GM12878 (cell line): Measurements from ENCODE around the gene GNPNAT1. TPM values are rescaled to one million over a fixed set of nuclear protein-coding genes. Genes with fewer than 3 reads are reported as not detected.

Source experiments
- ATAC-seq: fragments of 200-7000 bp; cut with Tn5 transposase; 3 replicates; pipeline ENCODE4 v1.9.1; 2020; ENCODE audit warnings: mild to moderate bottlenecking, moderate library complexity
- BruUV-seq: library from RNA; stranded (reverse); fragments of 400-500 nt; replicated peaks from 2 replicates; lab custom pipeline; 2021; lab: Mats Ljungman, UMichigan
- CTCF ChIA-PET: fragments of 300-600 bp; sonication (Branson Sonifier 250); formaldehyde crosslinking; extraction: SDS; loops from one replicate; lab custom pipeline; 2021; ENCODE audit warnings: inconsistent platforms; lab: Yijun Ruan, JAX
- POLR2A ChIA-PET: fragments of 350-600 bp; formaldehyde crosslinking; extraction: SDS; loops from one replicate; lab custom pipeline; 2021; ENCODE audit warnings: inconsistent platforms; lab: Charles Lee
- RAD21 ChIA-PET: fragments of 300-600 bp; sonication (Branson Sonifier 250); formaldehyde crosslinking; loops from one replicate; lab custom pipeline; 2023; ENCODE audit warnings: antibody characterized with exemption; ENCODE audit not compliant: unreplicated experiment; lab: Charles Lee
- SMC1A ChIA-PET: fragments of 300-600 bp; sonication (Branson Sonifier 250); formaldehyde crosslinking; loops from one replicate; lab custom pipeline; 2023; ENCODE audit not compliant: unreplicated experiment, uncharacterized antibody; lab: Charles Lee
- DNase-seq: peaks from one replicate; pipeline ENCODE4 v3.0.0-alpha.2; 2011; ENCODE audit warnings: low read depth, low spot score
- FAIRE-seq: peaks from 3 replicates; lab custom pipeline; 2011; peaks lifted over from hg19 to GRCh38; lab: Jason Lieb, UNC
- H2AFZ ChIP-seq: 2 replicates; pipeline ENCODE4 v1.6.0; 2011; ENCODE audit warnings: low read depth, low read length, control low read depth; ENCODE audit not compliant: control insufficient read depth
- H3K27ac ChIP-seq: 2 replicates; pipeline ENCODE4 v1.5.1; 2011; ENCODE audit warnings: control low read depth; ENCODE audit not compliant: control insufficient read depth, insufficient read depth
- H3K27me3 ChIP-seq, 2 experiments: replicated peaks in 1 of 2; 2 replicates each; pipeline versions ENCODE4 v1.6.0 to v1.6.1; 2011; ENCODE audit warnings: low read length in 1 of 2; ENCODE audit not compliant: control insufficient read depth in 2 of 2, insufficient read depth in 2 of 2
- H3K36me3 ChIP-seq, 2 experiments: 2 replicates each; pipeline ENCODE4 v1.5.1; 2011; ENCODE audit warnings: low read length in 1 of 2; ENCODE audit not compliant: control insufficient read depth in 2 of 2, insufficient read depth in 2 of 2
- H3K4me1 ChIP-seq: 2 replicates; pipeline ENCODE4 v1.6.1; 2011; ENCODE audit warnings: mild to moderate bottlenecking, low read length, moderate library complexity, mixed read lengths; ENCODE audit not compliant: control insufficient read depth, insufficient read depth
- H3K4me2 ChIP-seq: 2 replicates; pipeline ENCODE4 v1.6.0; 2011; ENCODE audit warnings: control low read depth; ENCODE audit not compliant: control insufficient read depth, insufficient read depth
- H3K4me3 ChIP-seq: fragments of 200-600 bp; sonication (generic); 2 replicates; pipeline ENCODE4 v1.5.1; 2016
- H3K79me2 ChIP-seq: 2 replicates; pipeline ENCODE4 v1.6.0; 2011; ENCODE audit warnings: low read length; ENCODE audit not compliant: control insufficient read depth, insufficient read depth
- H3K9ac ChIP-seq: 2 replicates; pipeline ENCODE4 v1.8.0; 2011; ENCODE audit warnings: low read length, control low read depth, mixed read lengths; ENCODE audit not compliant: control insufficient read depth, insufficient read depth
- H3K9me3 ChIP-seq: replicated peaks from 3 replicates; pipeline ENCODE4 v1.5.1; 2011; ENCODE audit warnings: mild to moderate bottlenecking, low read length; ENCODE audit not compliant: control insufficient read depth, insufficient read depth
- H4K20me1 ChIP-seq: 2 replicates; pipeline ENCODE4 v1.6.0; 2011; ENCODE audit not compliant: control insufficient read depth, insufficient read depth
- ATF2 ChIP-seq: IDR thresholded peaks from 2 replicates; pipeline ENCODE4 v1.6.1; 2012; ENCODE audit warnings: low read length, inconsistent platforms
- ATF7 ChIP-seq: fragments of 450-650 bp; IDR thresholded peaks from 2 replicates; pipeline ENCODE4 v1.6.1; 2016; ENCODE audit warnings: low read depth, mild to moderate bottlenecking
- BHLHE40 ChIP-seq, 2 experiments: fragments of 450-650 bp in 1 of 2; IDR thresholded peaks; 2 replicates each; pipeline ENCODE4 v1.6.1; 2011 to 2017; ENCODE audit warnings: low read depth in 2 of 2, borderline replicate concordance in 1 of 2, improper control_type of control experiment in 1 of 2, low read length in 1 of 2, mild to moderate bottlenecking in 1 of 2
- CBX5 ChIP-seq: sonication (generic); IDR thresholded peaks from 2 replicates; pipeline ENCODE4 v1.6.1; 2016; ENCODE audit warnings: low read depth, moderate library complexity, mild to moderate bottlenecking, inconsistent platforms
- CEBPZ ChIP-seq: fragments of 150-350 bp; IDR thresholded peaks from 2 replicates; pipeline ENCODE4 v1.6.1; 2016; ENCODE audit warnings: low read depth, low read length
- CHD1 ChIP-seq: IDR thresholded peaks from 2 replicates; pipeline ENCODE4 v1.6.1; 2012; ENCODE audit warnings: low read depth, low read length, improper control_type of control experiment
- CHD2 ChIP-seq: IDR thresholded peaks from 2 replicates; pipeline ENCODE4 v1.6.1; 2011; ENCODE audit warnings: low read depth, low read length, improper control_type of control experiment, borderline replicate concordance
- FOXM1 ChIP-seq: IDR thresholded peaks from 2 replicates; pipeline ENCODE4 v1.6.1; 2012; ENCODE audit warnings: low read depth, mild to moderate bottlenecking, inconsistent platforms, low read length, moderate library complexity
- HCFC1 ChIP-seq: fragments of 150-350 bp; IDR thresholded peaks from 2 replicates; pipeline ENCODE4 v1.6.1; 2014; ENCODE audit warnings: low read length
- NFXL1 ChIP-seq: fragments of 450-650 bp; IDR thresholded peaks from 2 replicates; pipeline ENCODE4 v1.6.1; 2017; ENCODE audit warnings: antibody characterized with exemption, mild to moderate bottlenecking, borderline replicate concordance
- NFYA ChIP-seq: IDR thresholded peaks from 2 replicates; pipeline ENCODE4 v1.6.1; 2011; ENCODE audit warnings: low read depth, mild to moderate bottlenecking, low read length, improper control_type of control experiment, borderline replicate concordance
- PBX3 ChIP-seq: IDR thresholded peaks from 2 replicates; pipeline ENCODE4 v1.6.1; 2011; ENCODE audit warnings: mild to moderate bottlenecking, low read depth, low read length, moderate library complexity; ENCODE audit not compliant: insufficient replicate concordance
- TARDBP ChIP-seq: IDR thresholded peaks from 2 replicates; pipeline ENCODE4 v1.6.1; 2016; ENCODE audit warnings: borderline replicate concordance
- WGBS: methylation state at CpG from one replicate; pipeline ENCODE4 v1.1.6; 2016; ENCODE audit warnings: low lambda C conversion rate; ENCODE audit not compliant: insufficient replicate concordance, insufficient coverage; ENCODE audit errors: missing lambda C conversion rate; 5-methylcytosine and 5-hydroxymethylcytosine counted together
- in situ Hi-C: fragments of 300-500 bp; cut with MboI; formaldehyde crosslinking; loops from 9 replicates; pipeline ENCODE4 v1.14.3; 2018; ENCODE audit warnings: mixed read lengths
- intact Hi-C: fragments of 100-400 bp; cut with micrococcal nuclease; formaldehyde crosslinking; loops from one replicate; pipeline ENCODE4 v1.14.2; 2022; ENCODE audit not compliant: unreplicated experiment
- polyA plus RNA-seq, 11 experiments: library from polyadenylated mRNA; depleted of rRNA in 4 of 11; unstranded in 6 of 11; stranded (reverse) in 5 of 11; fragments of >200 nt; fragmentation: Nextera tagmentation in 4 of 11; fragmentation: Illumina TruSeq in 1 of 11; extraction: Ambion mirVana in 4 of 11; extraction: Trizol in 1 of 11; gene quantifications; 1 replicate in 1 of 11; 2 replicates in 10 of 11; pipeline versions ENCODE4 v1.2.1 to v1.2.3, GENCODE V29; 2011 to 2016; ENCODE audit warnings: inconsistent platforms in 2 of 11, missing spikeins in 2 of 11, low read depth in 1 of 11
- total RNA-seq, 4 experiments: library from RNA; depleted of rRNA in 3 of 4; stranded (reverse); fragments of >200 nt in 3 of 4; fragmentation: Illumina TruSeq in 1 of 4; extraction: Trizol in 1 of 4; gene quantifications; 2 replicates each; pipeline versions ENCODE4 v1.2.1 to v1.2.3, GENCODE V29; 2013 to 2021

The GNPNAT1 gene
- total and polyA plus RNA-seq, 10 of the 15 experiments (the other 5 are each of a cell fraction or from before 2014, with no cell fraction given): 18.9 to 52.6 (median 28.2) TPM

- no peak overlapping the region for H3K9ac ChIP-seq
- H3K4me1 ChIP-seq: no peaks in the 10 kb centered on the region
- ChIA-PET SMC1A (no interaction called here), POLR2A (no interaction called here), CTCF (no interaction called here), RAD21 (no interaction called here)
- no peak for DNase-seq
- H3K27me3 ChIP-seq: no peaks in the 10 kb centered on the region
- no peak overlapping the region for H3K4me2 ChIP-seq
- no peak for ATAC-seq
- no peak overlapping the region for H2AFZ ChIP-seq
- TF ChIP-seq CHD1 (no peak), FOXM1 (no peak), CBX5 (no peak), CHD2 (no peak), TARDBP (no peak), NFXL1 (no peak)
- no peak for FAIRE-seq
- no peaks in the 10 kb centered on the region for H3K79me2 ChIP-seq
- H4K20me1 ChIP-seq: no peaks in the 10 kb centered on the region
- no peak overlapping the region for H3K4me3 ChIP-seq
- no peaks in the 10 kb centered on the region for H3K9me3 ChIP-seq
- in situ Hi-C loops: no loop called here
- no TSS peak for BruUV-seq
- intact Hi-C loops: no loop called here
- no peaks in the 10 kb centered on the region for H3K36me3 ChIP-seq
- WGBS: 34% methylated on average over 7 of the region's 7 CpGs
- H3K27ac ChIP-seq: no peak overlapping the region
Observed at GRCh38 chr14:52837451-52837850, 46.0 kb upstream of the GNPNAT1 start.

GRCh38 chr14:52836063-52836462, 44.7 kb upstream of the GNPNAT1 start:
- no peak overlapping the region for H3K4me2 ChIP-seq

More at GRCh38 chr14:52836063-52836462, 44.7 kb upstream of the GNPNAT1 start:
- WGBS: 59% methylated on average over 9 of the region's 9 CpGs
- Histone ChIP-seq H3K79me2 (no peaks in the 10 kb centered on the region), H3K27ac (no peak overlapping the region), H3K27me3 (no peaks in the 10 kb centered on the region), H4K20me1 (no peaks in the 10 kb centered on the region), H3K9ac (no peak overlapping the region), H3K36me3 (no peaks in the 10 kb centered on the region), H3K4me3 (no peak overlapping the region), H2AFZ (no peak overlapping the region), H3K4me1 (no peaks in the 10 kb centered on the region), H3K9me3 (no peaks in the 10 kb centered on the region)
- TF ChIP-seq ATF2 (no peak), ATF7 (no peak), NFYA (no peak), PBX3 (no peak), BHLHE40 (IDR thresholded peaks at IDR 0.05; ENCODE audit: borderline replicate concordance in 1 of 2, low read depth in 2 of 2, low read length in 1 of 2) (no peak), CEBPZ (no peak), HCFC1 (no peak)
- ChIA-PET SMC1A (interaction anchor here (1.3 to 2.4 kb wide), 2 partner anchors 11 to 125 kb away, joined by 5 to 11 read pairs; no protein-coding TSS in a partner anchor), CTCF (interaction anchor here (0.7 kb wide), 1 partner anchor 24 kb away, joined by 3 read pairs; no protein-coding TSS in a partner anchor), POLR2A (no interaction called here), RAD21 (no interaction called here)
- no TSS peak for BruUV-seq
- no peak for DNase-seq
- no peak for ATAC-seq
- in situ Hi-C loops: no loop called here
- intact Hi-C loops: no loop called here
- no peak for FAIRE-seq
